IMR-90 (cell line): ENCODE data around the gene SLC43A2. TPM values are rescaled to one million over a fixed set of nuclear protein-coding genes. Genes with fewer than 3 reads are reported as not detected.

Source experiments
- ATAC-seq: fragments of 200-7000 bp; cut with Tn5 transposase; 2 replicates; pipeline ENCODE4 v1.9.1; 2020; ENCODE audit warnings: low read depth, mild to moderate bottlenecking, moderate library complexity
- BruUV-seq: library from RNA; stranded (reverse); fragments of 400-500 nt; replicated peaks from 2 replicates; lab custom pipeline; 2021; lab: Mats Ljungman, UMichigan
- CTCF ChIA-PET: fragments of 300-600 bp; formaldehyde crosslinking; extraction: SDS; loops from one replicate; lab custom pipeline; 2021; ENCODE audit warnings: antibody characterized with exemption; lab: Yijun Ruan, JAX
- POLR2A ChIA-PET: fragments of 300-600 bp; sonication (Branson Sonifier 250); formaldehyde crosslinking; loops from one replicate; lab custom pipeline; 2022; ENCODE audit warnings: antibody characterized with exemption; ENCODE audit not compliant: unreplicated experiment; lab: Charles Lee
- DNase-seq: peaks from one replicate; pipeline ENCODE4 v3.0.0; 2013
- H2AFZ ChIP-seq: replicated peaks from 2 replicates; pipeline ENCODE3; 2013; ENCODE audit warnings: low read length, mild to moderate bottlenecking; ENCODE audit not compliant: poor library complexity
- H2AK5ac ChIP-seq: 2 replicates; pipeline ENCODE4 v1.6.1; 2013; ENCODE audit warnings: low read depth, low read length, inconsistent platforms
- H2AK9ac ChIP-seq: replicated peaks from 2 replicates; pipeline ENCODE3; 2013; ENCODE audit warnings: mild to moderate bottlenecking, low read depth, low read length, moderate library complexity; ENCODE audit not compliant: poor library complexity
- H2BK120ac ChIP-seq: 2 replicates; pipeline ENCODE4 v1.6.1; 2013; ENCODE audit warnings: low read depth, low read length, inconsistent platforms
- H2BK15ac ChIP-seq: 3 replicates; pipeline ENCODE4 v1.6.1; 2013; ENCODE audit warnings: low read depth, low read length, inconsistent platforms
- H2BK20ac ChIP-seq: 2 replicates; pipeline ENCODE4 v1.6.1; 2013; ENCODE audit warnings: low read depth, mild to moderate bottlenecking, inconsistent platforms, low read length, moderate library complexity
- H2BK5ac ChIP-seq: 2 replicates; pipeline ENCODE4 v1.6.1; 2013; ENCODE audit warnings: mild to moderate bottlenecking, low read depth, low read length, inconsistent platforms; ENCODE audit not compliant: poor library complexity, severe bottlenecking
- H3K14ac ChIP-seq: replicated peaks from 2 replicates; pipeline ENCODE4 v1.6.1; 2013; ENCODE audit warnings: low read depth, low read length, inconsistent platforms
- H3K18ac ChIP-seq: 2 replicates; pipeline ENCODE4 v1.6.1; 2013; ENCODE audit warnings: low read depth, low read length, control low read depth
- H3K23ac ChIP-seq: 2 replicates; pipeline ENCODE4 v1.6.1; 2013; ENCODE audit warnings: low read depth, low read length, inconsistent platforms
- H3K27ac ChIP-seq: 2 replicates; pipeline ENCODE4 v1.5.1; 2013; ENCODE audit warnings: mild to moderate bottlenecking, control low read depth, low read length; ENCODE audit not compliant: insufficient read depth
- H3K27me3 ChIP-seq: 2 replicates; pipeline ENCODE4 v1.6.1; 2013; ENCODE audit warnings: low read length; ENCODE audit not compliant: control insufficient read depth, insufficient read depth
- H3K36me3 ChIP-seq: 2 replicates; pipeline ENCODE4 v1.6.1; 2013; ENCODE audit warnings: low read length, mixed read lengths; ENCODE audit not compliant: control insufficient read depth, insufficient read depth
- H3K4ac ChIP-seq: 2 replicates; pipeline ENCODE4 v1.6.1; 2013; ENCODE audit warnings: low read depth, low read length, inconsistent platforms
- H3K4me1 ChIP-seq: 2 replicates; pipeline ENCODE4 v1.6.1; 2013; ENCODE audit warnings: low read length, mixed read lengths; ENCODE audit not compliant: control insufficient read depth, insufficient read depth
- H3K4me2 ChIP-seq: 2 replicates; pipeline ENCODE4 v1.6.1; 2013; ENCODE audit warnings: low read depth, mild to moderate bottlenecking, control low read depth, low read length, moderate library complexity
- H3K4me3 ChIP-seq: 2 replicates; pipeline ENCODE4 v1.5.1; 2013; ENCODE audit warnings: low read depth, mild to moderate bottlenecking, control low read depth, low read length, moderate library complexity; ENCODE audit not compliant: insufficient read depth
- H3K56ac ChIP-seq: 2 replicates; pipeline ENCODE4 v1.6.1; 2013; ENCODE audit warnings: low read length, inconsistent platforms; ENCODE audit not compliant: insufficient read depth; ENCODE audit errors: extremely low read depth
- H3K79me1 ChIP-seq, 2 experiments: 2 replicates each; pipeline ENCODE4 v1.6.1; 2013; ENCODE audit warnings: low read length in 2 of 2, inconsistent platforms in 1 of 2, low read depth in 1 of 2
- H3K9ac ChIP-seq: 2 replicates; pipeline ENCODE4 v1.6.1; 2013; ENCODE audit warnings: low read depth, low read length, control low read depth
- H3K9me1 ChIP-seq: 2 replicates; pipeline ENCODE4 v1.6.1; 2013; ENCODE audit warnings: low read length, inconsistent platforms; ENCODE audit not compliant: insufficient read depth
- H3K9me3 ChIP-seq: 2 replicates; pipeline ENCODE4 v1.6.1; 2013; ENCODE audit warnings: low read length; ENCODE audit not compliant: control insufficient read depth, insufficient read depth
- H4K20me1 ChIP-seq: 2 replicates; pipeline ENCODE4 v1.6.1; 2013; ENCODE audit warnings: low read length, inconsistent platforms; ENCODE audit not compliant: insufficient read depth
- H4K5ac ChIP-seq: 2 replicates; pipeline ENCODE4 v1.6.1; 2013; ENCODE audit warnings: mild to moderate bottlenecking, low read depth, low read length, control low read depth
- H4K8ac ChIP-seq, 2 experiments: 2 replicates each; pipeline ENCODE4 v1.6.1; 2013; ENCODE audit warnings: low read depth in 2 of 2, low read length in 2 of 2, control low read depth in 1 of 2, inconsistent platforms in 1 of 2
- H4K91ac ChIP-seq: 2 replicates; pipeline ENCODE4 v1.6.1; 2013; ENCODE audit warnings: low read depth, low read length, inconsistent platforms; ENCODE audit not compliant: insufficient read depth
- BHLHE40 ChIP-seq: fragments of 150-350 bp; IDR thresholded peaks from 2 replicates; pipeline ENCODE4 v1.6.1; 2016; ENCODE audit warnings: mild to moderate bottlenecking, low read depth, low read length
- CHD1 ChIP-seq: IDR thresholded peaks from 2 replicates; pipeline ENCODE4 v1.6.1; 2012; ENCODE audit warnings: low read depth, low read length, improper control_type of control experiment
- MXI1 ChIP-seq: IDR thresholded peaks from 2 replicates; pipeline ENCODE4 v1.6.1; 2012; ENCODE audit warnings: low read depth, mild to moderate bottlenecking, low read length, moderate library complexity, borderline replicate concordance
- POLR2A ChIP-seq: IDR thresholded peaks from 2 replicates; pipeline ENCODE4 v1.6.1; 2012; ENCODE audit warnings: mild to moderate bottlenecking, low read depth, low read length
- RCOR1 ChIP-seq: IDR thresholded peaks from 2 replicates; pipeline ENCODE4 v1.6.1; 2012; ENCODE audit warnings: mild to moderate bottlenecking, low read length, improper control_type of control experiment; ENCODE audit not compliant: insufficient replicate concordance
- WGBS, 2 experiments: methylation state at CpG; one replicate each; pipeline versions ENCODE4 v1.1.5 to v1.1.7; 2013; ENCODE audit warnings: missing lambda C conversion rate in 2 of 2; ENCODE audit not compliant: insufficient read length in 1 of 2; ENCODE audit errors: extremely low coverage in 2 of 2; 5-methylcytosine and 5-hydroxymethylcytosine counted together
- dilution Hi-C: fragments of 300-500 bp; cut with HindIII; formaldehyde crosslinking; loops from one replicate; pipeline ENCODE4 v1.14.3; 2018; ENCODE audit warnings: low sequenced_read_pairs; ENCODE audit not compliant: unreplicated experiment
- in situ Hi-C: fragments of 300-500 bp; cut with MboI; formaldehyde crosslinking; loops from 3 replicates; pipeline ENCODE4 v1.14.3; 2019; ENCODE audit warnings: low sequenced_read_pairs, inconsistent platforms, mixed read lengths
- intact Hi-C: fragments of 100-400 bp; cut with micrococcal nuclease; formaldehyde crosslinking; loops from 2 replicates; pipeline ENCODE4 v1.10.0; 2022
- polyA plus RNA-seq, 3 experiments: library from polyadenylated mRNA; depleted of rRNA; stranded (reverse); fragments of >200 nt; gene quantifications; 2 replicates each; pipeline ENCODE4 v1.2.3, GENCODE V29; 2012; ENCODE audit warnings: low replicate concordance in 1 of 3
- total RNA-seq: library from RNA; depleted of rRNA; stranded (reverse); fragments of >200 nt; gene quantifications from 2 replicates; pipeline ENCODE4 v1.2.3, GENCODE V29; 2012
- TF ChIP-seq, protein P1 (sequence below): conservative IDR thresholded peaks from 2 replicates; pipeline ENCODE4 v1.5.1; 2012; ENCODE audit warnings: mild to moderate bottlenecking, low read depth, low read length, improper control_type of control experiment

The SLC43A2 gene
- total and polyA plus RNA-seq, 2 of the 4 experiments (the other 2 are of a cell fraction), result 3.8 to 9.0 TPM

DNA sequence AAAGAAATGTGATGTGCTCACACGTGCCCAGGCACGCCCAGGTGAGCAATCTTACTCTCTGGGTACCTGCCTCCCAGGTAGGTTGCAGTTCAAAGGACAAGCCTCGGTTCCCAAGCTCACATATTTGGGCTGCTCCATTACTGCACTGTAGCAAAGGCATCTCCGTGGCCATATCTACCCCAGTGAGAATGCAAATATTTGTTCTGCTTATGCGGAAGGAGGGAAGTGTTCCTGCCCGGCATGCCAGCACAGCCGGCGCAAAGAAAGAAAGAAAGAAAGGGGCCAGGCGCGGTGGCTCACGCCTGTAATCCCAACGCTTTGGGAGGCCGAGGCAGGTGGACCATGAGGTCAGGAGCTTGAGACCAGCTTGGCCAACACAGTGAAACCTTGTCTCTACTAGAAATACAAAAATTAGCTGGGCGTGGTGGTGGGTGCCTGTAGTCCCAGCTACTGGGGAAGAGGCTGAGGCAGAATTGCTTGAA is 30.7 kb downstream of the SLC43A2 start:
- Histone ChIP-seq H3K9me3 (peaks cover 8% of the 10 kb centered on the region; the same call in 1 of the 2 replicates), H3K9ac (no peak overlapping the region), H4K8ac (no peak overlapping the region), H3K18ac (no peak overlapping the region), H3K4me2 (no peak overlapping the region), H2AK5ac (no peak overlapping the region), H3K27ac (no peak overlapping the region), H2AFZ (no peak overlapping the region), H2BK20ac (no peak overlapping the region), H3K4me1 (no peaks in the 10 kb centered on the region), H3K36me3 (no peaks in the 10 kb centered on the region), H3K4ac (no peak overlapping the region), H3K9me1 (no peaks in the 10 kb centered on the region), H4K20me1 (no peaks in the 10 kb centered on the region; the same call in 1 of the 2 replicates), H4K91ac (no peak overlapping the region), H2BK15ac (no peak overlapping the region), H3K4me3 (no peak overlapping the region), H3K14ac (no peak overlapping the region), H3K56ac (no peak overlapping the region), H3K23ac (no peak overlapping the region), H3K79me1 (no peaks in the 10 kb centered on the region), H3K27me3 (no peaks in the 10 kb centered on the region), H2AK9ac (no peak overlapping the region), H2BK5ac (no peak overlapping the region), H2BK120ac (no peak overlapping the region), H4K5ac (no peak overlapping the region)
- intact Hi-C loops (no loop called here), dilution Hi-C loops (no loop called here), in situ Hi-C loops (no loop called here)
- TF ChIP-seq BHLHE40 (no peak), MXI1 (no peak), CHD1 (no peak), POLR2A (no peak), RCOR1 (no peak)
- TF ChIP-seq, protein P1, sequence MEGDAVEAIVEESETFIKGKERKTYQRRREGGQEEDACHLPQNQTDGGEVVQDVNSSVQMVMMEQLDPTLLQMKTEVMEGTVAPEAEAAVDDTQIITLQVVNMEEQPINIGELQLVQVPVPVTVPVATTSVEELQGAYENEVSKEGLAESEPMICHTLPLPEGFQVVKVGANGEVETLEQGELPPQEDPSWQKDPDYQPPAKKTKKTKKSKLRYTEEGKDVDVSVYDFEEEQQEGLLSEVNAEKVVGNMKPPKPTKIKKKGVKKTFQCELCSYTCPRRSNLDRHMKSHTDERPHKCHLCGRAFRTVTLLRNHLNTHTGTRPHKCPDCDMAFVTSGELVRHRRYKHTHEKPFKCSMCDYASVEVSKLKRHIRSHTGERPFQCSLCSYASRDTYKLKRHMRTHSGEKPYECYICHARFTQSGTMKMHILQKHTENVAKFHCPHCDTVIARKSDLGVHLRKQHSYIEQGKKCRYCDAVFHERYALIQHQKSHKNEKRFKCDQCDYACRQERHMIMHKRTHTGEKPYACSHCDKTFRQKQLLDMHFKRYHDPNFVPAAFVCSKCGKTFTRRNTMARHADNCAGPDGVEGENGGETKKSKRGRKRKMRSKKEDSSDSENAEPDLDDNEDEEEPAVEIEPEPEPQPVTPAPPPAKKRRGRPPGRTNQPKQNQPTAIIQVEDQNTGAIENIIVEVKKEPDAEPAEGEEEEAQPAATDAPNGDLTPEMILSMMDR, result no peak
- BruUV-seq, result no TSS peak
- ChIA-PET POLR2A (no interaction called here), CTCF (interaction anchor here (0.6 kb wide), 1 partner anchor 18 kb away, joined by 3 read pairs; no protein-coding TSS in a partner anchor)
- no peak for DNase-seq
- no peak for ATAC-seq
- WGBS, 2 experiments, result 92% methylated on average over 5 of the region's 14 CpGs; no CpG with 5 or more reads in 1 of the 2 experiments
